Stimulated activated CD8-positive, alpha-beta memory T cell treated with anti-CD3 and anti-CD28 coated beads, Interleukin-15, amount 100 ng/mL, for 1 hour (primary cell): Measurements from ENCODE around the gene EIF2B5.
A peak's percentile ranks its signal among the peaks of the same experiment; 100 is the strongest.
"Not testable (repeated sequence)": the region's sequence is repeated elsewhere in the genome, so short reads cannot be mapped to it uniquely, and the experiment has no call there.

Experiments
- DNase-seq: peaks from one replicate; pipeline ENCODE4 v3.0.0-alpha.2; 2020; ENCODE audit warnings: low read depth

EIF2B5 gene

DNA sequence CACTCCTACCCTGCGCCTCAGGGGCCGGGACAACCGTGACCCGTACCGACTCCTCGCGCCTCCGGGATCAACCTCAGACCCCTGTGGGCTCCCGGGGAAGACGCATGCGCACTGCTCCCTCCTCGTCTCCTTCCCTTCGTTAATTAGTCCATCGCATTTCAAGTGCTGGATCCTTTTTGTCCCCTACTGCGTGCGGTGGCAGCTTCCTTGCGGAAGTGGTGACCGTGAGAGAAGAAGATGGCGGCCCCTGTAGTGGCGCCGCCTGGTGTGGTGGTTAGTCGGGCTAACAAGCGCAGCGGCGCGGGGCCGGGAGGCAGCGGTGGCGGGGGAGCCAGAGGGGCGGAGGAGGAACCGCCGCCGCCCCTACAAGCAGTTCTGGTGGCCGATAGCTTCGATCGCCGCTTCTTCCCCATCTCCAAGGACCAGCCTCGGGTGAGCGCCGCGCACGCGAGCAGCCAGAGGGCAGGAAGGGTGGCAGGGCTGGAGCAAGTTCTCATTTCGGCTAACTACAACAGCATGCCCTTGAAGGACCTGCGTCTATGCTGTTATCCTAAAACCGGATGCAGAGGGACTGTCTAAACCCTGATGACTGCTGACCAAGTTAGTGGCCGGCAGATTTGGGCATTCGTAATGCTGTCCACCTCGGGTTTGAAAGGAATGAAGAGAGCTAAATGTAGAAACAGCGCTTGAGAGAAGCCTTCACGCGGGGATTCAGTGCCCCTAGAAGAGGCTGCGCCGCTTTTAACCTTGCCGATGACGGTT, at the start of gene EIF2B5:
EIF2B5 (plus strand) TSS at position 210 of the 762 bp plus-strand sequence; CDS start at position 238, 28 bp downstream.
- peak; percentile 75 for DNase-seq

DNA sequence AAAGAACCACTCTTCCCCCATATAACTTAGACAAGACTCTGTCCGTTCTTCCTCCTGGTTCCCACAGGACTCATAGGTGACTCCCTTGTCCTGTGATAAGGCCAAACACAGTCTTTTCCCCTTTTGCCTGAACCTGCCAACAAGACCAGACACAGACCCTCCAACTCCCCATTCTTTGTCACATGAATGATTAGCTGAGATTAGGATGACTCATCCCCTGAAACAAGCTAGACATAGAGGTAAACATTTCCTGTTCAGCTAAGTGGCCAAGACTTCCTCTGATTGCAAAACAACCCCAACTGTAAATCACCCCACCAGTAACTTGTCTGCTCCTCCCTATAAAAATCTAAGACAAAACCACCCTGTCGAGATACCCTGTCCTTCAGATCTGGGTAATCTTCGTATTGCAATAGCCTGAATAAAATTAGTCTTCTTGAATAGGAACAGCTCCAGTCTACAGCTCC, 49.7 kb upstream of the EIF2B5 start:
- no peak for DNase-seq

DNA sequence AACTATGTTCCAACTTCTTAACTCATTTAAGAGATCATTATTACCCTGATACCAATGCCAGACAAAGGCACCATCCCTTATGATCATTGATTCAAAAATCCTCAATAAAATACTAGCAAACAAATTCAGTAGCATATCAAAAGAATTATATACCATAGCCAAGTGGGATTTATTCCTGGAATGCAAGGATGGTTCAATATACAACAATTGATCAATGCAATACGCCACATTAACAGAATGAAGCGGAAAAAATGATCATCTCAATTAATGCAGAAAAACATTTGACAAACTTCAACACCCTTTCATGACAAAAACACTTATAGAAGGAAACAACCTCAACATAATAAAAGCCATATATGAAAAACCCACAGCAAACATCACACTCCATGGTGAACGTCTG, 43.0 kb upstream of the EIF2B5 start:
- DNase-seq: no peak

DNA sequence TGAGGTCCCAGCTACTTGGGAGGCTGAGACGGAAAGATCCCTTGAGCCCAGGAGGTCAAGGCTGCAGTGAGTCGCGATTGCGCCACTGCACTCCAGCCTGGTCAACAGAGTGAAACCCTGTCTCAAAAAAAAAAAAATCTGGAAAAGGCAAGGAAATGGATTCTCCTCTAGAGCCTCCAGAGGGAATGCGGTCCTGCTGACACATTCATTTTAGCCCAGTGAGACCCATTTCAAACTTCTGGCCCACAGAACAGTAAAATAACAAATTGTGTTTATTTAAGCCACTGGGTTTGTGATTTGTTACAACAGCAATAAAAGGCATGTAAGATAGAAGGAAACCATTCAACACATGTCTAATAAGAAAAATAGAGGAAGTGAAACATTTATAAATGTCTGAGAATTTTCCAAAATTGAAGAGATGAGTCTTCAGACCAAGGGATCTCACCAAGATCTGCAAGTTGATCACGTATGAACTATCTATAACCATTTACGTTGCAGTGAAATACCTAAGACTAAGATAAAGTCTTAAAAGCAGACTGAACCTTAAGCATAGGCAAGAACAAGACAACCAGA, 38.3 kb upstream of the EIF2B5 start, which contains the start of gene HTR3E:
HTR3E (plus strand) TSS at position 254 of the 573 bp plus-strand sequence. CDS start 466 bp downstream, outside the sequence.
- DNase-seq: no peak

DNA sequence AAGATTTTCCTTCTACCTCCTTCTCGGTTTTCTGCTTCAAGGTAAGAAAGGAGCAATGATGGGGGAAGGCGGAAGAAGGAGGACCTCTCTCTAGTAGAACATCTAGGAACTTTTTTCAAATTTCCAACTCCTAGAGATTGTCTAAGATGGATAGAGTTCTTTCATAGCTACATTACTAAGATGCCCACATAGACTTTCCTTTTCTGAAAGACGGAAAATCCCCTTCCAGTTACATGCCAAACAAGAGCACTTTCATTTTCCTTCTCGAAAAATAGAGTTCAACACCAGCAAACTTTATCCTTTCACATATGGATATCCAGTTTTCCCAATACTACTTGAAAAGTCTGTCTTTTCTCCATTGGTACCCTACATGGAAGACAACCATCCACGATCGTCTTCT, 37.6 kb upstream of the EIF2B5 start:
- DNase-seq: no peak

DNA sequence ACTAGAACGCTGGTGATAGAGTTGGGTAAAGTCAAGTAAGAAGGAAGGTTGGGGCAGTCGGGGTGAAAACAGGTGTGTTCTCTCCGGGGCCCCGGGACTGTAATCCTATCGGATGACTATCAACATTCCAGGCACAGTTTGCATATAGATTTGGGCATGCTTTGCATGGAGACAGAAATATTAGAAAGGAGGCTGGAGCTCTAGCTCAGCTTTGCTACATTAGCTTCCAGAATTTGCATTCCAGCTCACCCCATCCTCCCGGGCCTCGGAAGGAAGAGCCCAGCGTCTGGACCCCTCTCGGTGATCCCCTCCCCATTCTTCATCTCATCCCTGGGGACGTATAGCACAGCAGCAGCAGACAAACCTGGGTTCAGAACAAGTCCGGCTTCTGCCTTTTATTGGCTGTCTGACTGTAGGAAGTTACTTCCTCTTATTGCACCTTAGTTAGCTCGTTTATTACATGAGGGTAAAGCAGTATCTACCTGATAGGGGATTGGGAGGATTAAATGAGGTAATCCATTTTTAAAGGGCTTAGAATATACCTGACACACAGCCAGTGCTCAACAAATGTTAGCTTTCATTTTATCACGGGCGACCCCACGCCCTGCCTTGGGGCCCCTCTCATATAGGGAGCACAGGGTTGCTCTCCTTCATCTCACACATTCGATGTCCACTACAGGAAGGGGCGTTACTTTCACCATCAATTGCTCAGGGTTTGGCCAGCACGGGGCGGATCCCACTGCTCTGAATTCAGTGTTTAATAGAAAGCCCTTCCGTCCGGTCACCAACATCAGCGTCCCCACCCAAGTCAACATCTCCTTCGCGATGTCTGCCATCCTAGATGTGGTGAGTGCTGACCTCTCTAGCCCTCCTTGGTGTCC, 35.1 kb upstream of the EIF2B5 start:
- DNase-seq: no peak

DNA sequence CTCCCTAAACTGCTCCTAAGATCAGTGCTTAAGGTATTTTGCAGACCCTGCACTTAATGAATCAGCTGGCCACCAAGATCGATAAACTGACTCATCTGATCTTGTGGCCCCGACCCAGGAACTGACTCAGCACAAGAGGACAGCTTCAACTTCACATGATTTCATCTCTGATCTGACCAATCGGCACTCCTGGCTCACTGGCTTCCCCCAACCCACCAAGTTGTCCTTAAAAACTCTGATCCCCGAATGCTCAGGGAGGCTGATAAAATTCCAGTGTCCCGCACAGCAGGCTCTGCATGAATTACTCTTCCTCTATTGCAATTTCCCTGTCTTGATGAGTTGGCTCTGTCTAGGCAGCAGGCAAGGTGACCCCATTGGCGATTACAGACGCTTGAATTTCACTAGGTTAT, 24.8 kb upstream of the EIF2B5 start:
- no peak for DNase-seq

DNA sequence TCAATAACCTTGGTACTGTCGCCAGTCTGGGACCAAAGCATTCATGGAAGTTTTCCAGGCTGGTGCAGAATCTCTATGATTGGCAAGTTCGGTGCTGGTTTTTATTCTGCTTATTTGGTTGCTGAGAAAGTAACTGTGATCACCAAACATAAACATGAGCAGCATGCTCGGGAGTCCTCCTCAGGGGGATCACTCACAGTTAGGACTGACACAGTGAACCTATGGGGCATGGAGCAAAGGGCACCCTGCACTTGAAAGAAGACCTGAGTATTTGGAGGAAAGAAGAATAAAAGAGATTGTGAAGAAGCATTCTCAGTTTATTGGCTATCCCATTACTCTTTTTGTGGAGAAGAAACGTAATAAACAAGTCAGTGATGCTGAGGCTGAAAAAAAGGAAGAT, 19.1 kb upstream of the EIF2B5 start:
- no peak for DNase-seq

DNA sequence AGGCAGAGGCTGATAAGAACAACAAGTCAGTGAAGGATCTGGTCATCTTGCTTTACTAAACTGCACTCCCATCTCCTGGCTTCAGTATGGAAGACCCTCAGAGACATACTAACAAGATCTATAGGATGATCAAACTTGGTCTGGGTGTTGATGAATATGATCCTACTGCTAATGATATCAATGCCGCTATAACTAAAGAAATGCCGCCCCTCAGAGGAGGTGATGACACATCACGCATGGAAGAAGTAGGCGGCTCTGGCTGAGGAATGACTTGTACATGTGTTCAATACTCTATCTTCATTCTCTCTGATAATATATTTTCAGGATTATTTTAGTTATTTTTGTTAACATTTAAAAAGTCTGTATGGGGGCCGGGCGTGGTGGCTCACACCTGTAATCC, 17.5 kb upstream of the EIF2B5 start:
- DNase-seq: no peak

DNA sequence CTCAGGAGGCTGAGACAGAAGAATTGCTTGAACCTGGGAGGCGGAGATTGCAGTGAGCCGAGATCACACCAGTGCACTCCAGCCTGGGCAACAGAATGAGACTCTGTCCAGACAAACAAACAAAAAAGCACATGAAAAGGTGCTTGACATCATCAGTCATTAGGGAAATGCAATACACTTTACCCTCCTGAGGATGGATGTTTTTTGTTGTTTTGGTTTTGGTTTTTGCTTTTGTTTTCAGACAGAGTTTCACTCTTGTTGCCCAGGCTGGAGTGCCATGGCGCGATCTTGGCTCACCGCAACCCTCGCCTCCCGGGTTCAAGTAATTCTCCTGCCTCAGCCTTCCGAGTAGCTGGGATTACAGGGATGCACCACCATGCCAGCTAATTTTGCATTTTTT, 14.1 kb upstream of the EIF2B5 start:
- not testable (repeated sequence) for DNase-seq

DNA sequence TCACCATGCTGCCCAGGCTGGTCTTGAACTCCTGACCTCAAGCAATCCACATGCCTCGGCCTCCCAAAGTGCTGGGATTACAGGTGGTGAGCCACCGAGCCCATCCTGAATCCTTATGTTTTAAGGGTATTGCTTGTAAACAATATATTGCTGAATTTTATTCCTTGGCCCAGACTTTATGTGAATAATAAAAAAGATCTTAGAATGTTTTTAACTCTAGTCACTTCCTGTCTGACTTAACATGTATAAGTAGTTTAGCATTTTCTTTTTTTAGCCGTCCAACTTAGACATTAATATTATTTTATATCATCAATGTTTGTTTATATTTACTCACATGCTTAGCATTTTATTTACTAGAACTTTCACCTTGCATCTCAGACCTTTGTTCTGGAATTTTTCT, 9.2 kb upstream of the EIF2B5 start:
- no peak for DNase-seq

DNA sequence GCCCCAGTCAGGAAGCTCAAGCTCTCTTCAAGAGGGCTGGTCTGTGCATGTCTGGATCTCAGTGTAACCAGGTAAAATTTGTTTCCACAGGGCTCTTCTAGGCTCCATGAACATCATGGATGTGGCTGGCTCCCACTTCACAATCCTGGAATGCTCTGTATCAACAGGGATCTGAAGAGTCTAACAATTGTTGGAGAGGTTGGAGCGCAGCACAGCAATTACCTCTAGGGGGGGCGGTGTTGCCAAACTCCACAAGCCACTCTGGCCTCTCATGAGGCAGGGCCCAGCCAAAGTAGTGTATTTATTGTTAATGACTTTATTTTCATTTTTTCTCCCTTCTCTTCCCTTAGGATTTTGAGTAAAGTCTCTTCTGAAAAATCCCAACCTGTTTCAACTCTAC, 6.1 kb upstream of the EIF2B5 start:
- DNase-seq: no peak

DNA sequence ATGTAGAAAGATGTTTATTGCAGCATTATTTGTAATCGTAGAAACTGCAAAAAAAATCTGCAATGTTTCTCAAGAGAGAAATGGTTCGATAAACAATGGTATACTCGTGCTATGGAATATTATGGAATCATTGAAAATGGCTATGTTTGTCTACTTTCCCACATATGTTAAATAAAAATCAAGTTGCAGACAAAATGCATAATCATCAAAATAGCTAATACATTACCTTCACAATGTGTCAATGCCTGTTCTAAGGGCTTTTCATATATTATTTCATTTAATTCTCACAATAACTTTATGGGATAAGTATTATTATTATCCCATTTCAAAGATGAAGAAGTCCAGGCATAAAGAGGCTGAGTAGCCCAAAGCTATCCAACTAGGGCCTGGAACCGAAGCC, 2.2 kb upstream of the EIF2B5 start:
- no peak for DNase-seq

DNA sequence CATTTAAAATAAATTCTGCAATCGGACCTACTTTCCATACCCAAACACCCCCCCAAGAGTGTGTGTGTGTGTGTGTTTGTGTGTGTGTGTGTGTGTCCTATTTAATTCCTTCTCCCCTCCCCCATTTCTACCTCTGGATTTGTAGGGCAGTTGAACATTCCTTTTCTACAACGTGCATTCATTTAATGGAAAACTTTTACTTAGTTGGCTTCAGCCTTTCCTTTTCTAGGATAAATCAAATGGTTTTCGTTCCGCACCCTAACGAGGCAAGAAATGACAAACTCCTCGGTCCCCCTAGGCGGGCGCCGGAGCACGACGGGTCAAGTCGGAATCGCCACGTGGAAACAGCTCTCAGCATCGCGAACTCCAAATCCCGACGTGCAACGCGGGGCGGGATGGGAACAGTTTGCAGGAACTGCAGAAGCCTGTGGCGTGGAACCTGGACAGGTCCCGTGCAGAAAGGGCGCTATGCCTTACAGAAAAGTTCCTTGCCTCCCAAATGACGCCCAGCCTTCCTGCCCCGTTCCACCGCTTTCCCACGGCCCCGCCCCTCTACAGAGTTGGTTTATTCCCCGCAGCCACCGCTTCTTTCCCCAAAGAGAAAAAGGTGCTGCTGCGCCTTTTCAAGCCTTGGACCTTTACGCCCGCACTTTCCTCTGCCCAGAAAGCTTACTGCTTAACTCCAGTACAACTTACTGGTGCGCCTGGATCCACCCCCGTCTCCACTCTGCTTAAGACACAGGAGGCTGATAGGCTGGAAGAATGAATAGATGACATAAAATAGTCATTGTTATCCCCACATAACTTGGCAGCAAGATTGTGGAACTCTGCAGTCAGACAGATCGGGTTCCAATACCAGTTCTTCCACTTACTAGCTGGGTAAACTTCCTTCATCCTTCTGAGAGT, 1.1 kb upstream of the EIF2B5 start:
- no peak for DNase-seq

DNA sequence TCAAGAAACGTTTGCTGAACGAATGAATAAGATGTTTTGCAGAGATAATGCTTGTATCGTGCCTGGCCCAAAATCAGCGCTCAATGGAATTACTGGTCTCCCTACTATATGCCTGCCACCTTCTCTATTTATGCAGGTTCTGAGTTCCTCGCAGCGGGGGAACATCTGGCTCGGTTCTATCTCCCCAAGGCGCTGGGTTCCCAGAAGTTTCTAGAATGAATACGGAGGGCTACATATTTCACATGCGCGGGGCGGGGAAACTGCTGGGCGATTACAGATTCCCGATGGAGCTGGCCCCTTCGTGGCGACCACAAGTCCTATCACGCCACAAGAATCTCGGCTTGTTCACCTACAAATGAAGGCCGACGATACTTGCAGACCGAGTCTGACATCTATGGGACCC, 411 bp upstream of the EIF2B5 start:
- DNase-seq: no peak

DNA sequence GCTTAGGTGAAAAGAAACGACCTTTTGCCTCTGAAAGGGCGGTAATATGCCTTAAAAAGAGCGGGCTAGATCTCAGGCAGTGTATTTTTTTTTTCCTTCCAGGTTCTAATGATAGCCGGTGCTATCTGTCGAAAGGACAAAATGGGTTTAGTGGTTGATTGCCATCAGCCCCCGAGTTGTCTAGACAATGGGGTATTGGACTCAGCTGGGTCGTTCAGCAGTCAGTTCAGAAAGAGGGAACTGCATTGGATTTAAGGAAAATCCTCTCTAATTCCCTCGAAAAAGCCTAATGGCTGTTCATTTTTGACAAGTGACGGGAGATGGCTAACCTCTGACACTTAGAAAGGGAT, 728 bp downstream of the EIF2B5 start:
- DNase-seq: no peak

DNA sequence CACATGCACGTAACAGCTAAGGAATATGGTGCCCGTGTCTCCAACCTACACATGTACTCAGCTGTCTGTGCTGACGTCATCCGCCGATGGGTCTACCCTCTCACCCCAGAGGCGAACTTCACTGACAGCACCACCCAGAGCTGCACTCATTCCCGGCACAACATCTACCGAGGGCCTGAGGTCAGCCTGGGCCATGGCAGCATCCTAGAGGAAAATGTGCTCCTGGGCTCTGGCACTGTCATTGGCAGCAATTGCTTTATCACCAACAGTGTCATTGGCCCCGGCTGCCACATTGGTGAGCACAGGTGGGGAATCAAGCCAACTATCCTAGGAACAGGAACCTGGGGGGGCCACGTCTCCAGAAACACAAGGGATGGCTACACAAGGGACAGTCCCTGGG, 5.3 kb downstream of the EIF2B5 start:
- no peak for DNase-seq

DNA sequence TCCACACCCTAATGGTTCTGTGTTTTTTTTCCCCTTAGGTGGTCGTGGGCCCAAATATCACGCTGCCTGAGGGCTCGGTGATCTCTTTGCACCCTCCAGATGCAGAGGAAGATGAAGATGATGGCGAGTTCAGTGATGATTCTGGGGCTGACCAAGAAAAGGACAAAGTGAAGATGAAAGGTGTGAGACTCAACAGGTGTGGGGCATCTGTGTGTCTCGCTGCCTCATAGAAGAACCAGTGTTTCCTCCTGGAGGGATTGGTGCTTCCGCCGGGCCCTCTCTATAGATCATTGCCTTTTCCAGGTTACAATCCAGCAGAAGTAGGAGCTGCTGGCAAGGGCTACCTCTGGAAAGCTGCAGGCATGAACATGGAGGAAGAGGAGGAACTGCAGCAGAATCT, 7.0 kb downstream of the EIF2B5 start:
- DNase-seq: no peak

DNA sequence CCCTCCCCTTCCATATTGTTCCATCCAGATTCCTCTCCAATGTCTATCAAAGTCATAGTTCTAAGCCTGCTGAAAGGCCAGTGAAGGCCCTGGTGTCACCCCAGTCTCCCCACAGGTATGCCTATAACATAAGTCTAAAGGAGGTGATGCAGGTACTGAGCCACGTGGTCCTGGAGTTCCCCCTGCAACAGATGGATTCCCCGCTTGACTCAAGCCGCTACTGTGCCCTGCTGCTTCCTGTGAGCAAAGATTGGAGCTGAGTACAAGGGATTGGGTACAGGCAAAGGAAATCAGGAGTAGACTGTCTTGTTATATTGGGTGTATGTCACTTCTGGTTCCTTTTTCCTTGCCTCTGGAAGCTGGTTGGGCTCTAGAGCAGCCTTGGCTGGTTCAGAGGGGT, 8.2 kb downstream of the EIF2B5 start:
- DNase-seq: no peak

DNA sequence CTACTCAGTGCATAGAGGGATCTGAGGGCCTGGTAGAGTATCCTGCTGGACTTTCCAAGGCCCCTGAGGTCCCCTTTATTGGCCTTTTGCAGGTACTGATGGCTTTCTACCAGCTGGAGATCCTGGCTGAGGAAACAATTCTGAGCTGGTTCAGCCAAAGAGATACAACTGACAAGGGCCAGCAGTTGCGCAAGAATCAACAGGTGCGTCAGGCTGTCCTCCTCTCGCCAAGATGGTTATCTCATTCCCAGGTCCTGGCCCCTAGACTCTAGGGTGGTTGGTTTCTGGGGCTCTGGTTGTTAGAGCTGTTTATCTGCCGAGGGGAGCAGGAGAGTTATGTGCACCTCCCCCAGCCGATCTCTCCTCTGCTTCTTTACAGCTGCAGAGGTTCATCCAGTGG, 9.3 kb downstream of the EIF2B5 start:
- DNase-seq: no peak

DNA sequence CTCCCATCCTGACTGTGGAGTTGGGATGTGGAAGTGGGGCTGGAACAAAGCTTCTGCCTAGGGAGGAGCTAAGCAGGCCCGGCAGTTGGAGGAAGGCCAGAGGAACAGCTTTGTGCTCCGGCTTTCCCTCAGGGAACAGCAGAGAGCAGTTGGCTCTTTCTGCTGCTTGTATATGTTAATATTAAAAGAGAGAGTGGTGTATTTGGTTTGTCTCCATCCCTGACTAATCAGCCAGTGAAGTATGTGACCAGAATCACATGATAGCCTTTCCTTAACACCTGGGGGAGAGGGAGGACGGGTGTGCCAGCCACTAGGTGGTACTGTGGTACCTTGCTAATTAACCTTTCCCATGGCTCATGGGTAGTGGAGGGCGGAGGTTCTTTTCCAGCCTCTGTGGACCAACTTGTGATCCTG, 10.0 kb downstream of the EIF2B5 start:
- no peak for DNase-seq

DNA sequence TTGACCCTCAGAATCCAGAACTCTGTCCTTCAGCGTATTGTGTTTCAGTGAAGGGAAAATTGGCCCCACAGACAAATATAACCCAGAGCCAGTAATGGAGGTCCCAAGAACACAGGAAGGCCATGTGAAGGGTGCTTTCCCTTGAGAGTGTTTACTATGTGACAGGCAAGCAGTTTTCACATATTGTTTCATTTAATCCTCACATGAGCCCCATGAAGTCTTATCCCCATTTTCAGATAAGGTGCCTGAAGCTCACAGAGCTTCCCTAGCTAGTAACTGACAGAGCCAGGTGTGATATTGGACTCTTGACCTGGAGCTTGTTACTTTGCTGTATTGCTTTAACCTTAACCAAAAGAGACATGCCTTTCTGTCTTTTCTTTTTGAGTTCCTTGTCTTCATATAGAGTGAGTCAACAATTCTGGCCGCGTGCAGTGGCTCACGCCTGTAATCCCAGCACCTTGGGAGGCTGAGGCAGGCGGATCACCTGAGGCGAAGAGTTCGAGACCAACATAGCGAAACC, 10.7 kb downstream of the EIF2B5 start:
- no peak for DNase-seq
